K562 (cell line): ENCODE results near the gene TECTA. TPM values are rescaled to one million over a fixed set of nuclear protein-coding genes. Genes with fewer than 3 reads are reported as not detected.

Experiments
- ATAC-seq: fragments of 200-7000 bp; cut with Tn5 transposase; 3 replicates; pipeline ENCODE4 v1.9.1; 2020; ENCODE audit warnings: moderate library complexity
- BruUV-seq: library from RNA; stranded (reverse); fragments of 400-500 nt; replicated peaks from 2 replicates; lab custom pipeline; 2021; lab: Mats Ljungman, UMichigan
- CTCF ChIA-PET: fragments of 300-600 bp; formaldehyde crosslinking; extraction: SDS; loops from one replicate; lab custom pipeline; 2021; ENCODE audit warnings: low intra/inter-chr PET ratio; lab: Yijun Ruan, JAX
- POLR2A ChIA-PET: fragments of 300-600, 350-650 bp; sonication (Branson Sonifier 250); formaldehyde crosslinking; extraction: SDS; loops from one replicate; lab custom pipeline; 2021; ENCODE audit warnings: antibody characterized with exemption, inconsistent platforms; lab: Yijun Ruan, JAX
- DNase-seq, 4 experiments: peaks; one replicate each; pipeline versions ENCODE4 v3.0.0 to v3.0.0-alpha.2; 2011 to 2018; ENCODE audit warnings: low spot score in 3 of 4, mixed read lengths in 3 of 4; ENCODE audit errors: extremely low read depth in 1 of 4
- FAIRE-seq: peaks from 2 replicates; lab custom pipeline; 2011; peaks lifted over from hg19 to GRCh38; lab: Jason Lieb, UNC
- H2AFZ ChIP-seq: 2 replicates; pipeline ENCODE4 v1.6.0; 2011; ENCODE audit warnings: low read depth, low read length, control low read depth, inconsistent platforms
- H3K27ac ChIP-seq: fragments of 200-600 bp; 3 replicates; pipeline ENCODE4 v1.8.0; 2011; ENCODE audit warnings: low read depth, mild to moderate bottlenecking, control low read depth, inconsistent platforms, low read length, moderate library complexity, mixed read lengths; ENCODE audit errors: extremely low read depth
- H3K27me3 ChIP-seq, 2 experiments: fragments of 300-600 bp in 1 of 2; 2 replicates in 1 of 2; 3 replicates in 1 of 2; pipeline versions ENCODE4 v1.6.0 to v1.8.0; 2011; ENCODE audit warnings: inconsistent platforms in 2 of 2, low read length in 2 of 2, mild to moderate bottlenecking in 1 of 2, mixed read lengths in 1 of 2, moderate library complexity in 1 of 2; ENCODE audit not compliant: control insufficient read depth in 2 of 2, insufficient read depth in 2 of 2
- H3K36me3 ChIP-seq: fragments of 300-600 bp; 3 replicates; pipeline ENCODE4 v1.8.0; 2011; ENCODE audit warnings: mild to moderate bottlenecking, low read length, inconsistent platforms; ENCODE audit not compliant: control insufficient read depth, insufficient read depth
- H3K4me1 ChIP-seq, 2 experiments: fragments of 200-600 bp in 1 of 2; replicated peaks in 1 of 2; 2 replicates in 1 of 2; 3 replicates in 1 of 2; pipeline versions ENCODE4 v1.5.1 to v1.8.0; 2011; ENCODE audit warnings: inconsistent platforms in 2 of 2, low read length in 2 of 2, mild to moderate bottlenecking in 1 of 2, mixed read lengths in 1 of 2, moderate library complexity in 1 of 2; ENCODE audit not compliant: control insufficient read depth in 2 of 2, insufficient read depth in 2 of 2
- H3K4me2 ChIP-seq: 2 replicates; pipeline ENCODE4 v1.6.1; 2011; ENCODE audit warnings: low read length, control low read depth, inconsistent platforms, mixed read lengths; ENCODE audit not compliant: insufficient read depth
- H3K4me3 ChIP-seq: fragments of 200-600 bp; sonication (generic), shearing (Covaris generic); 2 replicates; pipeline ENCODE4 v1.5.1; 2016; ENCODE audit warnings: control low read depth, inconsistent platforms
- H3K79me2 ChIP-seq: fragments of 200-600 bp; 3 replicates; pipeline ENCODE4 v1.8.0; 2011; ENCODE audit warnings: low read length, inconsistent platforms; ENCODE audit not compliant: control insufficient read depth, insufficient read depth
- H3K9ac ChIP-seq, 2 experiments: 2 replicates each; pipeline versions ENCODE4 v1.6.0 to v1.6.1; 2011; ENCODE audit warnings: low read depth in 2 of 2, low read length in 2 of 2, control low read depth in 1 of 2, inconsistent platforms in 1 of 2, mild to moderate bottlenecking in 1 of 2, mixed read lengths in 1 of 2; ENCODE audit not compliant: insufficient read depth in 1 of 2
- H3K9me1 ChIP-seq: one replicate; pipeline ENCODE4 v1.6.0; 2011; ENCODE audit warnings: inconsistent platforms, mild to moderate bottlenecking, low read length, moderate library complexity; ENCODE audit not compliant: control insufficient read depth, insufficient read depth
- H3K9me3 ChIP-seq: replicated peaks from 2 replicates; pipeline ENCODE4 v1.5.1; 2011; ENCODE audit warnings: low read depth, low read length, inconsistent platforms; ENCODE audit not compliant: control insufficient read depth, insufficient read depth
- H4K20me1 ChIP-seq: replicated peaks from 2 replicates; pipeline ENCODE4 v1.6.1; 2011; ENCODE audit warnings: low read length, inconsistent platforms, mixed read lengths; ENCODE audit not compliant: control insufficient read depth, insufficient read depth
- C11orf30 ChIP-seq: fragments of 450-650 bp; IDR thresholded peaks from 2 replicates; pipeline ENCODE4 v1.6.1; 2016; ENCODE audit warnings: low read depth, mild to moderate bottlenecking
- CBX3 ChIP-seq, 2 experiments: IDR thresholded peaks; 1 replicate in 1 of 2; 2 replicates in 1 of 2; pipeline ENCODE4 v1.6.1; 2012; ENCODE audit warnings: inconsistent platforms in 2 of 2, low read length in 2 of 2, borderline replicate concordance in 1 of 2, control low read depth in 1 of 2
- CTCFL ChIP-seq: IDR thresholded peaks from 2 replicates; pipeline ENCODE4 v1.6.1; 2011; ENCODE audit warnings: borderline replicate concordance, low read depth, mild to moderate bottlenecking, moderate library complexity, low read length; ENCODE audit not compliant: insufficient read depth, poor library complexity, severe bottlenecking
- CXXC5 ChIP-seq: fragments of 250-450 bp; sonication (Bioruptor Pico); IDR thresholded peaks from 2 replicates; pipeline ENCODE4 v1.8.0; 2022; ENCODE audit warnings: inconsistent platforms, mild to moderate bottlenecking, moderate library complexity
- E2F1 ChIP-seq: sonication (generic); formaldehyde crosslinking; IDR thresholded peaks from 2 replicates; pipeline ENCODE4 v1.8.1; 2023; ENCODE audit warnings: mild to moderate bottlenecking, missing genetic modification reagents, moderate library complexity
- HNRNPUL1 ChIP-seq: fragments of 200-400 bp; formaldehyde crosslinking; IDR thresholded peaks from 2 replicates; pipeline ENCODE4 v1.6.1; 2017; ENCODE audit warnings: low read length
- KHSRP ChIP-seq: fragments of 450-650 bp; IDR thresholded peaks from 2 replicates; pipeline ENCODE4 v1.6.1; 2017
- LARP7 ChIP-seq: fragments of 450-650 bp; IDR thresholded peaks from 2 replicates; pipeline ENCODE4 v1.6.1; 2016
- MAFK ChIP-seq: IDR thresholded peaks from 2 replicates; pipeline ENCODE4 v1.6.1; 2011; ENCODE audit warnings: low read length, improper control_type of control experiment
- NONO ChIP-seq, 2 experiments: fragments of 200-400 bp in 1 of 2; fragments of 450-650 bp in 1 of 2; formaldehyde crosslinking in 1 of 2; IDR thresholded peaks; 2 replicates each; pipeline ENCODE4 v1.6.1; 2017; ENCODE audit warnings: low read depth in 2 of 2, mild to moderate bottlenecking in 2 of 2, moderate library complexity in 2 of 2, low read length in 1 of 2
- NR3C1 ChIP-seq: sonication (generic); formaldehyde crosslinking; IDR thresholded peaks from 2 replicates; pipeline ENCODE4 v1.8.1; 2022; ENCODE audit warnings: missing genetic modification reagents
- PHTF2 ChIP-seq: fragments of 250-450 bp; sonication (Bioruptor Pico); IDR thresholded peaks from 2 replicates; pipeline ENCODE4 v1.5.0; 2021; ENCODE audit warnings: mild to moderate bottlenecking
- ZNF133 ChIP-seq: fragments of 250-450 bp; sonication (Bioruptor Pico); IDR thresholded peaks from 2 replicates; pipeline ENCODE4 v1.4.0; 2020; ENCODE audit warnings: mild to moderate bottlenecking
- ZNF696 ChIP-seq: fragments of 250-450 bp; sonication (Bioruptor Pico); conservative IDR thresholded peaks from 2 replicates; pipeline ENCODE4 v1.4.0; 2020; ENCODE audit warnings: mild to moderate bottlenecking, moderate library complexity
- WGBS: fragments of 100-300 bp; shearing (Covaris generic); methylation state at CpG from one replicate; pipeline ENCODE4 v1.1.6; 2016; ENCODE audit warnings: low coverage, mixed read lengths; ENCODE audit not compliant: insufficient coverage; ENCODE audit errors: missing lambda C conversion rate; 5-methylcytosine and 5-hydroxymethylcytosine counted together
- in situ Hi-C: fragments of 300-500 bp; cut with MboI; formaldehyde crosslinking; loops from 4 replicates; pipeline ENCODE4 v1.15.0; 2018; ENCODE audit warnings: inconsistent platforms, mixed read lengths
- intact Hi-C: fragments of 100-400 bp; cut with micrococcal nuclease; formaldehyde crosslinking; loops from 2 replicates; pipeline ENCODE4 v1.14.2; 2022
- polyA plus RNA-seq, 8 experiments: library from polyadenylated mRNA; depleted of rRNA in 4 of 8; stranded (reverse) in 5 of 8; unstranded in 3 of 8; fragments of >200 nt; fragmentation: Nextera tagmentation in 2 of 8; fragmentation: Illumina TruSeq in 1 of 8; extraction: Ambion mirVana in 2 of 8; extraction: Trizol in 1 of 8; gene quantifications; 2 replicates each; pipeline versions ENCODE4 v1.2.1 to v1.2.3, GENCODE V29; 2011 to 2014; ENCODE audit warnings: inconsistent platforms in 1 of 8, missing spikeins in 1 of 8
- total RNA-seq, 7 experiments: library from RNA; depleted of rRNA in 6 of 7; stranded (reverse); fragments of >200 nt in 6 of 7; fragmentation: Illumina TruSeq in 2 of 7; extraction: Trizol in 2 of 7; gene quantifications; 2 replicates each; pipeline versions ENCODE4 v1.2.1 to v1.2.3, GENCODE V29; 2011 to 2021; ENCODE audit warnings: low replicate concordance in 1 of 7
- TF ChIP-seq, protein P1 (sequence below): fragments of 450-650 bp; formaldehyde crosslinking; IDR thresholded peaks from 2 replicates; pipeline ENCODE4 v1.4.0; 2020; ENCODE audit warnings: mild to moderate bottlenecking, mixed read lengths

Gene TECTA
- total and polyA plus RNA-seq, 9 of the 15 experiments (the other 6 are each of a cell fraction or from before 2014, with no cell fraction given): under 0.01 to 0.04 (median 0.03) TPM; not detected in 5

- TF ChIP-seq, protein P1, sequence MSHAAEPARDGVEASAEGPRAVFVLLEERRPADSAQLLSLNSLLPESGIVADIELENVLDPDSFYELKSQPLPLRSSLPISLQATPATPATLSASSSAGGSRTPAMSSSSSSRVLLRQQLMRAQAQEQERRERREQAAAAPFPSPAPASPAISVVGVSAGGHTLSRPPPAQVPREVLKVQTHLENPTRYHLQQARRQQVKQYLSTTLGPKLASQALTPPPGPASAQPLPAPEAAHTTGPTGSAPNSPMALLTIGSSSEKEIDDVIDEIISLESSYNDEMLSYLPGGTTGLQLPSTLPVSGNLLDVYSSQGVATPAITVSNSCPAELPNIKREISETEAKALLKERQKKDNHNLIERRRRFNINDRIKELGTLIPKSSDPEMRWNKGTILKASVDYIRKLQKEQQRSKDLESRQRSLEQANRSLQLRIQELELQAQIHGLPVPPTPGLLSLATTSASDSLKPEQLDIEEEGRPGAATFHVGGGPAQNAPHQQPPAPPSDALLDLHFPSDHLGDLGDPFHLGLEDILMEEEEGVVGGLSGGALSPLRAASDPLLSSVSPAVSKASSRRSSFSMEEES (CRISPR knock-in tag): no peak
- TF ChIP-seq MAFK (no peak), PHTF2 (CRISPR knock-in tag) (no peak), CXXC5 (CRISPR knock-in tag) (no peak), ZNF696 (no peak)
These were observed 122.1 kb downstream of the TECTA start (continued) for GRCh38 chr11:121223161-121223560.

DNA sequence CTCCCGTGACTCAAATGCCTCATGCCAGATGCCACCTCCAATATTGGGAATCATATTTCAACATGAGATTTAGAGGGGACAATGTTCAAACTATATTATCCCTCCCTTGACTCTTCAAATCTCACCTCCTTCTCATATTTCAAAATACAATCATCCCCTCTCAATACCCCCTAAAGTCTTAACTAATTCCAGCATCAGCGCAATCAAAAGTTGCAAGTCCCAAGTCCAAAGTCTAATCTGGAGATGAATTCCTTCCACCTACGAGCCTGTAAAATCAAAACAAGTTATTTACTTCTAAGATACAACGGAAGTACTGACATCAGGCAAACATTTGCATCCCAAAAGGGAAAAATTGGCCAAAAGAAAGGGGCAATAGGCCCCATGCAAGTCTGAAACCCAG, 124.3 kb downstream of the TECTA start:
- Histone ChIP-seq H3K9me3 (no peaks in the 10 kb centered on the region), H2AFZ (no peak overlapping the region), H3K9ac (no peak overlapping the region), H4K20me1 (no peaks in the 10 kb centered on the region; the same call in 1 of the 2 replicates), H3K27ac (no peak overlapping the region), H3K27me3 (no peaks in the 10 kb centered on the region; a peak in 1 of 5 replicates), H3K79me2 (no peaks in the 10 kb centered on the region), H3K36me3 (no peaks in the 10 kb centered on the region), H3K4me1 (no peaks in the 10 kb centered on the region), H3K4me3 (no peak overlapping the region), H3K9me1 (no peaks in the 10 kb centered on the region), H3K4me2 (no peak overlapping the region)
- FAIRE-seq: no peak
- in situ Hi-C loops: no loop called here
- BruUV-seq: no TSS peak
- DNase-seq: no peak
- POLR2A ChIA-PET: no interaction called here
- CTCF ChIA-PET: no interaction called here
- no peak for TF ChIP-seq CTCFL
- no peak for TF ChIP-seq E2F1 (CRISPR knock-in tag)
- TF ChIP-seq CBX3 (IDR thresholded peaks at IDR 0.05; ENCODE audit: borderline replicate concordance in 1 of 2, low read length in 2 of 2): no peak
- TF ChIP-seq HNRNPUL1: no peak
- no peak for TF ChIP-seq NONO (IDR thresholded peaks at IDR 0.05; ENCODE audit: low read depth in 2 of 2, low read length in 1 of 2)
- no peak for TF ChIP-seq C11orf30
- TF ChIP-seq NR3C1 (CRISPR knock-in tag): no peak
- TF ChIP-seq LARP7: no peak
- no peak for TF ChIP-seq ZNF133 (CRISPR knock-in tag)
- no peak for TF ChIP-seq KHSRP
- no peak for ATAC-seq
- 2% methylated on average over 4 of the region's 4 CpGs for WGBS
- intact Hi-C loops: no loop called here
